Caco-2 (cell line): Measurements from ENCODE around the gene LCTL. TPM values are rescaled to one million over a fixed set of nuclear protein-coding genes. Genes with fewer than 3 reads are reported as not detected.

ENCODE experiments used
- BruUV-seq: library from RNA; stranded (reverse); fragments of 400-500 nt; replicated peaks from 2 replicates; lab custom pipeline; 2021; lab: Mats Ljungman, UMichigan
- CTCF ChIA-PET: fragments of 300-600 bp; sonication (Branson Sonifier 250); formaldehyde crosslinking; loops from one replicate; lab custom pipeline; 2022; ENCODE audit warnings: antibody characterized with exemption; lab: Charles Lee
- POLR2A ChIA-PET: fragments of 300-600 bp; sonication (Branson Sonifier 250); formaldehyde crosslinking; loops from one replicate; lab custom pipeline; 2022; ENCODE audit warnings: antibody characterized with exemption; lab: Charles Lee
- DNase-seq, 2 experiments: peaks; one replicate each; pipeline versions ENCODE4 v3.0.0 to v3.0.0-alpha.2; 2020 to 2022
- H3K27me3 ChIP-seq: replicated peaks from 2 replicates; pipeline ENCODE4 v1.6.0; 2011; ENCODE audit warnings: low read length; ENCODE audit not compliant: control insufficient read depth, insufficient read depth
- H3K36me3 ChIP-seq: 2 replicates; pipeline ENCODE4 v1.5.1; 2011; ENCODE audit warnings: low read length; ENCODE audit not compliant: control insufficient read depth, insufficient read depth
- H3K4me1 ChIP-seq: fragments of 250-450 bp; sonication (Bioruptor Pico); 2 replicates; pipeline ENCODE4 v1.5.1; 2020; ENCODE audit warnings: mild to moderate bottlenecking
- H3K4me3 ChIP-seq: 2 replicates; pipeline ENCODE4 v1.5.1; 2011; ENCODE audit warnings: low read depth, mild to moderate bottlenecking, control low read depth, low read length
- H3K9me3 ChIP-seq: fragments of 250-450 bp; sonication (Bioruptor Pico); 2 replicates; pipeline ENCODE4 v1.5.1; 2020; ENCODE audit warnings: mild to moderate bottlenecking, moderate library complexity
- H3K27ac Mint-ChIP-seq: one replicate; pipeline ENCODE4 v1.8.0; 2022; ENCODE audit warnings: mixed read lengths; ENCODE audit not compliant: unreplicated experiment
- H3K27me3 Mint-ChIP-seq: one replicate; pipeline ENCODE4 v1.8.0; 2022; ENCODE audit warnings: mixed read lengths; ENCODE audit not compliant: insufficient read depth, unreplicated experiment
- H3K36me3 Mint-ChIP-seq: one replicate; pipeline ENCODE4 v1.8.0; 2022; ENCODE audit warnings: mild to moderate bottlenecking, mixed read lengths; ENCODE audit not compliant: insufficient read depth, unreplicated experiment
- H3K4me1 Mint-ChIP-seq: one replicate; pipeline ENCODE4 v1.8.0; 2022; ENCODE audit warnings: low read depth, mixed read lengths; ENCODE audit not compliant: unreplicated experiment
- H3K4me3 Mint-ChIP-seq: one replicate; pipeline ENCODE4 v1.8.0; 2022; ENCODE audit warnings: mild to moderate bottlenecking, moderate library complexity, mixed read lengths; ENCODE audit not compliant: unreplicated experiment
- H3K9me3 Mint-ChIP-seq: one replicate; pipeline ENCODE4 v1.8.0; 2022; ENCODE audit warnings: mixed read lengths; ENCODE audit not compliant: unreplicated experiment
- CTCF ChIP-seq, 2 experiments: fragments of 200-600 bp in 1 of 2; IDR thresholded peaks; 1 replicate in 1 of 2; 2 replicates in 1 of 2; pipeline versions ENCODE4 v1.5.1 to v1.8.0; 2011 to 2022; ENCODE audit warnings: antibody characterized with exemption in 1 of 2, control low read depth in 1 of 2, inconsistent platforms in 1 of 2, low read depth in 1 of 2, low read length in 1 of 2, mild to moderate bottlenecking in 1 of 2, moderate library complexity in 1 of 2; ENCODE audit not compliant: insufficient read depth in 1 of 2, severe bottlenecking in 1 of 2, unreplicated experiment in 1 of 2
- intact Hi-C: fragments of 100-400 bp; cut with micrococcal nuclease; formaldehyde crosslinking; loops from one replicate; pipeline ENCODE4 v1.10.0; 2022; ENCODE audit not compliant: unreplicated experiment
- total RNA-seq: library from RNA; stranded (reverse); gene quantifications from 2 replicates; pipeline ENCODE4 v1.2.3, GENCODE V29; 2022

Gene LCTL
- total RNA-seq, 1 experiment from 2014 or later: not detected

GRCh38 chr15:66608881-66609280 lies 43.1 kb upstream of the LCTL start:
- no peak for TF ChIP-seq CTCF (IDR thresholded peaks at IDR 0.05; ENCODE audit: insufficient read depth in 1 of 2, low read depth in 1 of 2, low read length in 1 of 2, severe bottlenecking in 1 of 2, unreplicated experiment in 1 of 2)
- H3K27me3 Mint-ChIP-seq: no peaks in the 10 kb centered on the region
- POLR2A ChIA-PET: no interaction called here
- H3K36me3 Mint-ChIP-seq: no peaks in the 10 kb centered on the region
- Histone ChIP-seq H3K4me3 (no peak overlapping the region), H3K4me1 (no peaks in the 10 kb centered on the region), H3K36me3 (no peaks in the 10 kb centered on the region), H3K27me3 (no peaks in the 10 kb centered on the region), H3K9me3 (no peaks in the 10 kb centered on the region)
- H3K4me3 Mint-ChIP-seq: no peak overlapping the region
- CTCF ChIA-PET: interaction anchor here (0.6 kb wide), 1 partner anchor 245 kb away, joined by 5 read pairs; no protein-coding TSS in a partner anchor
- H3K4me1 Mint-ChIP-seq: no peaks in the 10 kb centered on the region
- no peak for DNase-seq
- intact Hi-C loops: no loop called here
- no peak overlapping the region for H3K27ac Mint-ChIP-seq
- BruUV-seq: no TSS peak
- H3K9me3 Mint-ChIP-seq: no peaks in the 10 kb centered on the region

DNA sequence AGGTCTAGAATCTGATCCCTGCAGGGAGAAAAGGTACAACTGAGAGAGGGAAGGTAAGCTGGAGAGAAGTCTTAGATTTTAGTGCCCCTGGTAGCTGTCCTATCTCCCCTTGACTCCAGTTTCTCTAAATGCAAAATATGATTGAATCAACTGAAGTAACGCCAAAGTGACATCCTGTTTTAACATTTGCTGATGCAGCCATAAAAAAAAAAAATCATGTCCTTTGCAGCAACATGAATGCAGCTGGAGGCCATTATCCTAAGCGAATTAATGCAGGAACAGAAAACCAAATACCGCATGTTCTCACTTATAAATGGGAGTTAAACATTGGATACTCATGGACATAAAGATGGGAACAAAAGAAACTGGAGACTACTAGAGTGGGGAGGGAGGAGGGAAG lies 42.4 kb upstream of the LCTL start:
- POLR2A ChIA-PET: no interaction called here

More for the DNA sequence above, 42.4 kb upstream of the LCTL start:
- no peaks in the 10 kb centered on the region for H3K36me3 Mint-ChIP-seq
- H3K4me1 ChIP-seq: no peaks in the 10 kb centered on the region
- H3K4me1 Mint-ChIP-seq: no peaks in the 10 kb centered on the region
- H3K4me3 Mint-ChIP-seq: no peak overlapping the region
- H3K27ac Mint-ChIP-seq: no peak overlapping the region
- CTCF ChIA-PET: no interaction called here
- H3K27me3 ChIP-seq: no peaks in the 10 kb centered on the region
- no peaks in the 10 kb centered on the region for H3K9me3 ChIP-seq
- intact Hi-C loops: no loop called here
- no TSS peak for BruUV-seq
- no peak for TF ChIP-seq CTCF (IDR thresholded peaks at IDR 0.05; ENCODE audit: insufficient read depth in 1 of 2, low read depth in 1 of 2, low read length in 1 of 2, severe bottlenecking in 1 of 2, unreplicated experiment in 1 of 2)
- H3K9me3 Mint-ChIP-seq: no peaks in the 10 kb centered on the region
- H3K36me3 ChIP-seq: no peaks in the 10 kb centered on the region
- DNase-seq: no peak
- H3K27me3 Mint-ChIP-seq: no peaks in the 10 kb centered on the region
- H3K4me3 ChIP-seq: no peak overlapping the region
